WERI-Rb-1 (cell line): Measurements from ENCODE around the gene BEAN1.

Source experiments
- DNase-seq: peaks from one replicate; pipeline ENCODE4 v3.0.0-alpha.2; 2020
- H3K27ac ChIP-seq: fragments of 250-450 bp; sonication (Bioruptor Pico); 2 replicates; pipeline ENCODE4 v1.5.1; 2020; ENCODE audit warnings: mild to moderate bottlenecking, moderate library complexity
- H3K27me3 ChIP-seq: fragments of 250-450 bp; sonication (Bioruptor Pico); 2 replicates; pipeline ENCODE4 v1.5.1; 2021; ENCODE audit warnings: mild to moderate bottlenecking, low read depth, moderate library complexity; ENCODE audit not compliant: insufficient read depth, severe bottlenecking
- H3K36me3 ChIP-seq: fragments of 250-450 bp; sonication (Bioruptor Pico); 2 replicates; pipeline ENCODE4 v1.5.1; 2020; ENCODE audit warnings: mild to moderate bottlenecking, moderate library complexity
- H3K4me3 ChIP-seq: 2 replicates; pipeline ENCODE4 v1.5.1; 2011; ENCODE audit warnings: low read depth, mild to moderate bottlenecking, control low read depth, low read length
- H3K9me3 ChIP-seq: fragments of 250-450 bp; sonication (Bioruptor Pico); 2 replicates; pipeline ENCODE4 v1.5.1; 2021; ENCODE audit warnings: mild to moderate bottlenecking, moderate library complexity; ENCODE audit not compliant: severe bottlenecking
- TF ChIP-seq, protein P1 (sequence below): IDR thresholded peaks from 2 replicates; pipeline ENCODE4 v1.5.1; 2011; ENCODE audit warnings: low read depth, mild to moderate bottlenecking, control low read depth, inconsistent platforms, low read length

BEAN1 gene

DNA sequence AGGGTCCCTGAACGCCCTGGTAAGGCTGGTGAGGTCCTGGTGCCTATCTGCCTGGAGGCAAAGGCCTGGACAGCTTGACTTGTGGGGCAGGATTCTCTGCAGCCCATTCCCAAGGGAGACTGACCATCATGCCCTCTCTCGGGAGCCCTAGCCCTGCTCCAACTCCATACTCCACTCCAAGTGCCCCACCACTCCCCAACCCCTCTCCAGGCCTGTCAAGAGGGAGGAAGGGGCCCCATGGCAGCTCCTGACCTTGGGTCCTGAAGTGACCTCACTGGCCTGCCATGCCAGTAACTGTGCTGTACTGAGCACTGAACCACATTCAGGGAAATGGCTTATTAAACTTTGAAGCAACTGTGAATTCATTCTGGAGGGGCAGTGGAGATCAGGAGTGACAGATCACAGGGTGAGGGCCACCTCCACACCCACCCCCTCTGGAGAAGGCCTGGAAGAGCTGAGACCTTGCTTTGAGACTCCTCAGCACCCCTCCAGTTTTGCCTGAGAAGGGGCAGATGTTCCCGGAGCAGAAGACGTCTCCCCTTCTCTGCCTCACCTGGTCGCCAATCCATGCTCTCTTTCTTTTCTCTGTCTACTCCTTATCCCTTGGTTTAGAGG is 23.5 kb upstream of the BEAN1 start:
- H3K4me3 ChIP-seq = no peak overlapping the region
- no peaks in the 10 kb centered on the region for H3K36me3 ChIP-seq
- no peaks in the 10 kb centered on the region for H3K9me3 ChIP-seq
- no peak for DNase-seq
- peaks cover 3% of the 10 kb centered on the region for H3K27me3 ChIP-seq
- H3K27ac ChIP-seq = no peak overlapping the region
- TF ChIP-seq, protein P1, sequence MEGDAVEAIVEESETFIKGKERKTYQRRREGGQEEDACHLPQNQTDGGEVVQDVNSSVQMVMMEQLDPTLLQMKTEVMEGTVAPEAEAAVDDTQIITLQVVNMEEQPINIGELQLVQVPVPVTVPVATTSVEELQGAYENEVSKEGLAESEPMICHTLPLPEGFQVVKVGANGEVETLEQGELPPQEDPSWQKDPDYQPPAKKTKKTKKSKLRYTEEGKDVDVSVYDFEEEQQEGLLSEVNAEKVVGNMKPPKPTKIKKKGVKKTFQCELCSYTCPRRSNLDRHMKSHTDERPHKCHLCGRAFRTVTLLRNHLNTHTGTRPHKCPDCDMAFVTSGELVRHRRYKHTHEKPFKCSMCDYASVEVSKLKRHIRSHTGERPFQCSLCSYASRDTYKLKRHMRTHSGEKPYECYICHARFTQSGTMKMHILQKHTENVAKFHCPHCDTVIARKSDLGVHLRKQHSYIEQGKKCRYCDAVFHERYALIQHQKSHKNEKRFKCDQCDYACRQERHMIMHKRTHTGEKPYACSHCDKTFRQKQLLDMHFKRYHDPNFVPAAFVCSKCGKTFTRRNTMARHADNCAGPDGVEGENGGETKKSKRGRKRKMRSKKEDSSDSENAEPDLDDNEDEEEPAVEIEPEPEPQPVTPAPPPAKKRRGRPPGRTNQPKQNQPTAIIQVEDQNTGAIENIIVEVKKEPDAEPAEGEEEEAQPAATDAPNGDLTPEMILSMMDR = no peak

GRCh38 chr16:66405057-66405783 is 21.9 kb upstream of the BEAN1 start:
- DNase-seq = no peak
- H3K4me3 ChIP-seq = no peak overlapping the region
- H3K27me3 ChIP-seq = peaks cover 3% of the 10 kb centered on the region
- H3K36me3 ChIP-seq = no peaks in the 10 kb centered on the region
- H3K9me3 ChIP-seq = no peaks in the 10 kb centered on the region
- no peak overlapping the region for H3K27ac ChIP-seq
- TF ChIP-seq, protein P1 = no peak

DNA sequence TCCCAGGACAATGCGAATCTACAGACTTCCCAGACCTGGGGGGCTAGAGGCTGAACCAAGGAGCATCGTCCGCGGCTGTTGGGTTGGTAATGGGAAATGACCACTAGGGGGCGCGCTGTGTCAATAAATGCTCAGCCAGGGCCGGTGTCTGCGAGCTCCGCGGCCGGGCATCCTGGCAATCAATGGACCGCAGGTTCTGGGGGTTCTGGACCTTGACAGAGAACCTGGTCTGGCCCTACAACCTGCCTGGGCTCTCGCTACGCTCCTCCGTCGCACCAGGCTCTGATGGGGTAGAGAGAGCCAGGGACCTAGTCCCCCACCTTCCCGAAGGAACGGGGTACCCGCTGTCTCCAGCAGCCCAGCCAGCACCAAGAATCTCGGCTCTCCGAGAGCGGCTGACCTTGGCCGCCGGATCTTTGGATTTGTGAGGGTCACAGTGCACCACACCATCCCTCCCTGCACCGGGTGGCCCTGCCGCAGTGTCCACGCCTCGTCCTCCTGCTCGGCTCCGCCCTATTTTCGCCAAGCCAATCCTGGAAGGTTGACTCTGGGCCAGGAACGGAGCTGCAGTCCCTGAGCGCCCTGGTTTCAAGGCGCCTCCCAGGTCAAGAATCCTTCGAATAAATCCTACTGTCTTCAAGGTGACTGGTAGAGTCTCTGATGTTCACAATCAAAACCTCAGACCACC is 20.4 kb upstream of the BEAN1 start:
- TF ChIP-seq, protein P1 = peak; percentile 76
- peak; percentile 82 for DNase-seq
- Histone ChIP-seq H3K4me3 (peak overlapping the region; percentile 58), H3K9me3 (no peaks in the 10 kb centered on the region), H3K36me3 (no peaks in the 10 kb centered on the region), H3K27me3 (peaks cover 3% of the 10 kb centered on the region), H3K27ac (no peak overlapping the region)

- no peak overlapping the region for H3K27ac ChIP-seq
- H3K27me3 ChIP-seq = peaks cover 3% of the 10 kb centered on the region
- H3K9me3 ChIP-seq = peaks cover 7% of the 10 kb centered on the region
- H3K36me3 ChIP-seq = no peaks in the 10 kb centered on the region
- no peak for DNase-seq
- TF ChIP-seq, protein P1 = no peak
- H3K4me3 ChIP-seq = no peak overlapping the region
Observed at GRCh38 chr16:66408163-66409048, 18.7 kb upstream of the BEAN1 start.

DNA sequence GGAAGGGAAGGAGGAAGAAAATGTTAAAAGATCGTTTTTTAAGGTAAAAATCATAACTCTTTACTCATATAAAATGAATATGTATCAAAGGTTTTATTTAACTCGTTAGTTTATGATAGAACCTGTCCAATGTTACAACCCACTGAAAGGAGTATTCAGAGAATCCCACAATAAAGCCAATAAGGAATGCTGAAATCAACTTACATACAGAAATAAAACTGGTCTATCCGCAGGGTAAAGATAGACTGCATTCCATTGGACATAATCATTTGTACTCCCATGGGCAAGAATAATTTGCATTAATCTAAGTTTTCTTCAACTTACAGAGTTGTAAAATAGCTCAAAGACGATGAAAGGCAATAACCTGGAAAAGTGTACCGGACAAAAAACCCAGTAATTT is 17.9 kb upstream of the BEAN1 start:
- Histone ChIP-seq H3K27me3 (peaks cover 3% of the 10 kb centered on the region), H3K9me3 (peaks cover 7% of the 10 kb centered on the region), H3K4me3 (no peak overlapping the region), H3K36me3 (no peaks in the 10 kb centered on the region), H3K27ac (no peak overlapping the region)
- TF ChIP-seq, protein P1 = no peak
- no peak for DNase-seq
